ENCODE results near the gene ZNF598.

DNA sequence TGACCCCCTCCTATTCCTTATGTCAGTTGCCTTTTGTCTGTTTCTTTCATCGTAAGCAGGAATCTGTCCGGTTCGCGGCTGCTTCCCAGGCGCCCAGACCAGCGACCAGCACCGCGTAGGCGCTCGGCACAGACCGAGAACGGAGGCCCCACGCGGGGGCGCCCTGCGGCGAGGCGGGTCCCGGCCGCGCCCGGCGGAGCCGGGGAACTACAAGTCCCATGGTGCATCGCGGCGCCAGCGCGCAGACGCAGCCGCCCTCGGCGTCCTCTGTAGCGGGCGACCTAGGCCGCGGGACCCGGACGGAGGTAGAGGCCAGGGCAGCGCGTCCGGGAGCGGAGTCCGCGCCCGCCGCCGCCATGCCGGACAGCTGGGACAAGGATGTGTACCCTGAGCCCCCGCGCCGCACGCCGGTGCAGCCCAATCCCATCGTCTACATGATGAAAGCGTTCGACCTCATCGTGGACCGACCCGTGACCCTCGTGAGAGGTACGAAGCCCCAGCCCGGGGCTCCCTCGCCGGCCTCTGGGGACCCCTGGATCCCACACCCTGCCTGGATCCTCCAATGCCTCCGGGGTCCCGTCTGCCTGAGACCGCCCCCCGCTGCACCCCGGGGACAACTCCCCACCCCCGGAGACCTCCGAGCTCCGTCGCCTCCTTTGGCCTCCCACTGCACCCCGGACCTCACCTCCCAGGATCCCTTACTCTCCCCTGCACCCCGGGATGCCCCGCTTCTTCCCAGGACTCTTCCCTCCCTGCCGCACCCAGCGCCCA is 50.2 kb downstream of the ZNF598 start, which contains the start of gene NDUFB10:
- TF ChIP-seq, protein P1, sequence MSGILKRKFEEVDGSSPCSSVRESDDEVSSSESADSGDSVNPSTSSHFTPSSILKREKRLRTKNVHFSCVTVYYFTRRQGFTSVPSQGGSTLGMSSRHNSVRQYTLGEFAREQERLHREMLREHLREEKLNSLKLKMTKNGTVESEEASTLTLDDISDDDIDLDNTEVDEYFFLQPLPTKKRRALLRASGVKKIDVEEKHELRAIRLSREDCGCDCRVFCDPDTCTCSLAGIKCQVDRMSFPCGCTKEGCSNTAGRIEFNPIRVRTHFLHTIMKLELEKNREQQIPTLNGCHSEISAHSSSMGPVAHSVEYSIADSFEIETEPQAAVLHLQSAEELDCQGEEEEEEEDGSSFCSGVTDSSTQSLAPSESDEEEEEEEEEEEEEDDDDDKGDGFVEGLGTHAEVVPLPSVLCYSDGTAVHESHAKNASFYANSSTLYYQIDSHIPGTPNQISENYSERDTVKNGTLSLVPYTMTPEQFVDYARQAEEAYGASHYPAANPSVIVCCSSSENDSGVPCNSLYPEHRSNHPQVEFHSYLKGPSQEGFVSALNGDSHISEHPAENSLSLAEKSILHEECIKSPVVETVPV (CRISPR knock-in tag; IDR thresholded peaks at IDR 0.05): no peak
- TF ChIP-seq, protein P2, sequence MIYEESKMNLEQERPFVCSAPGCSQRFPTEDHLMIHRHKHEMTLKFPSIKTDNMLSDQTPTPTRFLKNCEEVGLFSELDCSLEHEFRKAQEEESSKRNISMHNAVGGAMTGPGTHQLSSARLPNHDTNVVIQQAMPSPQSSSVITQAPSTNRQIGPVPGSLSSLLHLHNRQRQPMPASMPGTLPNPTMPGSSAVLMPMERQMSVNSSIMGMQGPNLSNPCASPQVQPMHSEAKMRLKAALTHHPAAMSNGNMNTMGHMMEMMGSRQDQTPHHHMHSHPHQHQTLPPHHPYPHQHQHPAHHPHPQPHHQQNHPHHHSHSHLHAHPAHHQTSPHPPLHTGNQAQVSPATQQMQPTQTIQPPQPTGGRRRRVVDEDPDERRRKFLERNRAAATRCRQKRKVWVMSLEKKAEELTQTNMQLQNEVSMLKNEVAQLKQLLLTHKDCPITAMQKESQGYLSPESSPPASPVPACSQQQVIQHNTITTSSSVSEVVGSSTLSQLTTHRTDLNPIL (CRISPR knock-in tag; IDR thresholded peaks at IDR 0.05; ENCODE audit: low read depth): no peak
- TF ChIP-seq ESRRG (CRISPR knock-in tag; IDR thresholded peaks at IDR 0.05): no peak
- TF ChIP-seq, protein P3, sequence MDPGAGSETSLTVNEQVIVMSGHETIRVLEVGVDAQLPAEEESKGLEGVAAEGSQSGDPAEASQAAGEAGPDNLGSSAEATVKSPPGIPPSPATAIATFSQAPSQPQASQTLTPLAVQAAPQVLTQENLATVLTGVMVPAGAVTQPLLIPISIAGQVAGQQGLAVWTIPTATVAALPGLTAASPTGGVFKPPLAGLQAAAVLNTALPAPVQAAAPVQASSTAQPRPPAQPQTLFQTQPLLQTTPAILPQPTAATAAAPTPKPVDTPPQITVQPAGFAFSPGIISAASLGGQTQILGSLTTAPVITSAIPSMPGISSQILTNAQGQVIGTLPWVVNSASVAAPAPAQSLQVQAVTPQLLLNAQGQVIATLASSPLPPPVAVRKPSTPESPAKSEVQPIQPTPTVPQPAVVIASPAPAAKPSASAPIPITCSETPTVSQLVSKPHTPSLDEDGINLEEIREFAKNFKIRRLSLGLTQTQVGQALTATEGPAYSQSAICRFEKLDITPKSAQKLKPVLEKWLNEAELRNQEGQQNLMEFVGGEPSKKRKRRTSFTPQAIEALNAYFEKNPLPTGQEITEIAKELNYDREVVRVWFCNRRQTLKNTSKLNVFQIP (CRISPR knock-in tag; IDR thresholded peaks at IDR 0.05; ENCODE audit: borderline replicate concordance, low read depth): no peak
- TF ChIP-seq, protein P4, sequence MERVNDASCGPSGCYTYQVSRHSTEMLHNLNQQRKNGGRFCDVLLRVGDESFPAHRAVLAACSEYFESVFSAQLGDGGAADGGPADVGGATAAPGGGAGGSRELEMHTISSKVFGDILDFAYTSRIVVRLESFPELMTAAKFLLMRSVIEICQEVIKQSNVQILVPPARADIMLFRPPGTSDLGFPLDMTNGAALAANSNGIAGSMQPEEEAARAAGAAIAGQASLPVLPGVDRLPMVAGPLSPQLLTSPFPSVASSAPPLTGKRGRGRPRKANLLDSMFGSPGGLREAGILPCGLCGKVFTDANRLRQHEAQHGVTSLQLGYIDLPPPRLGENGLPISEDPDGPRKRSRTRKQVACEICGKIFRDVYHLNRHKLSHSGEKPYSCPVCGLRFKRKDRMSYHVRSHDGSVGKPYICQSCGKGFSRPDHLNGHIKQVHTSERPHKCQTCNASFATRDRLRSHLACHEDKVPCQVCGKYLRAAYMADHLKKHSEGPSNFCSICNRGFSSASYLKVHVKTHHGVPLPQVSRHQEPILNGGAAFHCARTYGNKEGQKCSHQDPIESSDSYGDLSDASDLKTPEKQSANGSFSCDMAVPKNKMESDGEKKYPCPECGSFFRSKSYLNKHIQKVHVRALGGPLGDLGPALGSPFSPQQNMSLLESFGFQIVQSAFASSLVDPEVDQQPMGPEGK (CRISPR knock-in tag; IDR thresholded peaks at IDR 0.05; ENCODE audit: borderline replicate concordance): no peak
- TF ChIP-seq SNAI2 (CRISPR knock-in tag; IDR thresholded peaks at IDR 0.05): no peak
- no peak for TF ChIP-seq CSDC2 (CRISPR knock-in tag; IDR thresholded peaks at IDR 0.05)
- no peak for TF ChIP-seq RARB (CRISPR knock-in tag; IDR thresholded peaks at IDR 0.05)
- TF ChIP-seq PPARA (CRISPR knock-in tag; IDR thresholded peaks at IDR 0.05; ENCODE audit: borderline replicate concordance): no peak
